Stimulated activated CD4-positive, alpha-beta T cell treated with anti-CD3 and anti-CD28 coated beads, TNF-alpha, amount 100 ng/mL, for 4 hours (primary cell): ENCODE measurements around the gene UBTFL1.
"Not testable (repeated sequence)": the region's sequence is repeated elsewhere in the genome, so short reads cannot be mapped to it uniquely, and the experiment has no call there.

Source experiments
- DNase-seq, 3 experiments: peaks; one replicate each; pipeline ENCODE4 v3.0.0-alpha.2; 2020; ENCODE audit warnings: low read depth in 3 of 3

The UBTFL1 gene

GRCh38 chr11:90085650-90086049, at the start of gene UBTFL1:
Gene UBTFL1 (plus strand): TSS chr11:90085950. CDS start chr11:90085950, 0 bp downstream.
- DNase-seq, result not testable (repeated sequence)

- not testable (repeated sequence) for DNase-seq
Measured at GRCh38 chr11:90051591-90052209, 34.0 kb upstream of the UBTFL1 start.

GRCh38 chr11:90052311-90052710, 33.4 kb upstream of the UBTFL1 start:
- DNase-seq, result not testable (repeated sequence)

- DNase-seq, result not testable (repeated sequence)
Measured at GRCh38 chr11:90053545-90053944, 32.2 kb upstream of the UBTFL1 start.

- not testable (repeated sequence) for DNase-seq
Measured at GRCh38 chr11:90088731-90089130, 3.0 kb downstream of the UBTFL1 start.

- DNase-seq, result not testable (repeated sequence)
Measured at GRCh38 chr11:90095230-90095924, 9.6 kb downstream of the UBTFL1 start.

- not testable (repeated sequence) for DNase-seq
Measured at GRCh38 chr11:90098261-90098660, 12.5 kb downstream of the UBTFL1 start.

GRCh38 chr11:90100431-90100830, 14.7 kb downstream of the UBTFL1 start:
- DNase-seq, result no peak

GRCh38 chr11:90113541-90113940, 27.8 kb downstream of the UBTFL1 start:
- no peak for DNase-seq

GRCh38 chr11:90120191-90120590, 34.4 kb downstream of the UBTFL1 start:
- DNase-seq, result no peak

- DNase-seq, result no peak
Measured at GRCh38 chr11:90124371-90124770, 38.6 kb downstream of the UBTFL1 start.

GRCh38 chr11:90124946-90125345, 39.2 kb downstream of the UBTFL1 start:
- no peak for DNase-seq

GRCh38 chr11:90133560-90134477, 48.1 kb downstream of the UBTFL1 start:
- no peak for DNase-seq

GRCh38 chr11:90134478-90135003, 48.8 kb downstream of the UBTFL1 start, which contains the start of gene NAALAD2:
Gene NAALAD2 (plus strand): TSS chr11:90134663. CDS start chr11:90134759, 96 bp downstream.
- no peak for DNase-seq

GRCh38 chr11:90135016-90135415, 49.3 kb downstream of the UBTFL1 start:
- DNase-seq, result no peak
